Measurements from ENCODE around the gene SHOX. TPM values are rescaled to one million over a fixed set of nuclear protein-coding genes. Genes with fewer than 3 reads are reported as not detected.

Gene SHOX
- total and polyA plus RNA-seq, 2 experiments from 2014 or later: not detected

DNA sequence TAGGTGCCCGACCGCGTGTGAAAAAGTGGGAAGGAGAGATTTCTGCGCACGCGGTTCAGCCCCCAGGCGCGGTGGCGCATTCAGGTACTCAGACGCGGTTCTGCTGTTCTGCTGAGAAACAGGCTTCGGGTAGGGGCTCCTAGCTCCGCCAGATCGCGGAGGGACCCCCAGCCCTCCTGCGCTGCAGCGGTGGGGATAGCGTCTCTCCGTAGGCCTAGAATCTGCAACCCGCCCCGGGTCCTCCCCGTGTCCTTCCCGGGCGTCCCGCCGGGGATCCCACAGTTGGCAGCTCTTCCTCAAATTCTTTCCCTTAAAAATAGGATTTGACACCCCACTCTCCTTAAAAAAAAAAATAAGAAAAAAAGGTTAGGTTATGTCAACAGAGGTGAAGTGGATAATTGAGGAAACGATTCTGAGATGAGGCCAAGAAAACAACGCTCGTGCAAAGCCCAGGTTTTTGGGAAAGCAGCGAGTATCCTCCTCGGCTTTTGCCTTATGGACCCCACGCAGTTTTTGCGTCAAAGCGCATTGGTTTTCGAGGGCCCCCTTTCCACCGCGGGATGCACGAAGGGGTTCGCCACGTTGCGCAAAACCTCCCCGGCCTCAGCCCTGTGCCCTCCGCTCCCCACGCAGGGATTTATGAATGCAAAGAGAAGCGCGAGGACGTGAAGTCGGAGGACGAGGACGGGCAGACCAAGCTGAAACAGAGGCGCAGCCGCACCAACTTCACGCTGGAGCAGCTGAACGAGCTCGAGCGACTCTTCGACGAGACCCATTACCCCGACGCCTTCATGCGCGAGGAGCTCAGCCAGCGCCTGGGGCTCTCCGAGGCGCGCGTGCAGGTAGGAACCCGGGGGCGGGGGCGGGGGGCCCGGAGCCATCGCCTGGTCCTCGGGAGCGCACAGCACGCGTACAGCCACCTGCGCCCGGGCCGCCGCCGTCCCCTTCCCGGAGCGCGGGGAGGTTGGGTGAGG, 3.7 kb downstream of the SHOX start:
- Histone ChIP-seq H3K36me3 (no peaks in the 10 kb centered on the region), H3K4me1 (ENCODE audit: low read depth) (no peaks in the 10 kb centered on the region), H3K27ac (no peak overlapping the region), H3K9me3 (ENCODE audit: low read depth) (no peaks in the 10 kb centered on the region), H3K4me3 (no peak overlapping the region), H3K27me3 (peaks cover 95% of the 10 kb centered on the region)
- DNase-seq (ENCODE audit: low read depth in 1 of 2, low spot score in 1 of 2): no peak
- no peak for TF ChIP-seq CTCF (IDR thresholded peaks at IDR 0.05; ENCODE audit: low read depth, low read length)

DNA sequence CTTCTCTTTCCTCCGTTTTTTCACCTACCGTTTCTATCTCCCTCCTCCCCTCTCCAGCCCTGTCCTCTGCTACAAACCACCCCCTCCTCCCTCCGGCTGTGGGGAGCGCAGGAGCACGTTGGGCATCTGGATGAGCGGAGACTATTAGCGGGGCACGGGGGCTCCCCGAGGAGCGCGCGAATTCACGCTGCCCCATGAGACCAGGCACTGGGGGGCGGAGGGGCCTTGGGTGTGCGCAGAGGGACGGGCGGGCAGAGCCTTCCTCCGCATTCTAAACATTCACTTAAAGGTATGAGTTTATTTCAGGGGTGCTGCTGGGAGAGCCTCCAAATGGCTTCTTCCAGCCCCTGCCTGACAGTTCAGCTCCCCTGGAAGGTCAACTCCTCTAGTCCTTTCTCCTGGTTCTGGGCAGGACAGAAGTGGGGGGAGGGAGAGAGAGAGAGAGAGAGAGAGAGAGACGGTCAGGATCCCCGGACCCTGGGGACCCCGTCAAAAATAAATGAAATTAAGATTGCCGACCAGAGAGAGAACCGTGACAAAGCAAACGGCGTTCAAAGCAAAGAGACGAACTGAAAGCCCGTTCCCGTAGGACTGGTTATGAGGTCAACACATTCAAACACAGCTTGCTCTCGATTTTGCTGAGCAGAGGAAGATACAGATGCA, 5.0 kb downstream of the SHOX start:
- Histone ChIP-seq H3K27me3 (peaks cover 95% of the 10 kb centered on the region), H3K27ac (no peak overlapping the region), H3K4me3 (no peak overlapping the region), H3K9me3 (ENCODE audit: low read depth) (no peaks in the 10 kb centered on the region), H3K4me1 (ENCODE audit: low read depth) (no peaks in the 10 kb centered on the region), H3K36me3 (no peaks in the 10 kb centered on the region)
- DNase-seq (ENCODE audit: low read depth in 1 of 2, low spot score in 1 of 2): no peak
- TF ChIP-seq CTCF (IDR thresholded peaks at IDR 0.05; ENCODE audit: low read depth, low read length): no peak

DNA sequence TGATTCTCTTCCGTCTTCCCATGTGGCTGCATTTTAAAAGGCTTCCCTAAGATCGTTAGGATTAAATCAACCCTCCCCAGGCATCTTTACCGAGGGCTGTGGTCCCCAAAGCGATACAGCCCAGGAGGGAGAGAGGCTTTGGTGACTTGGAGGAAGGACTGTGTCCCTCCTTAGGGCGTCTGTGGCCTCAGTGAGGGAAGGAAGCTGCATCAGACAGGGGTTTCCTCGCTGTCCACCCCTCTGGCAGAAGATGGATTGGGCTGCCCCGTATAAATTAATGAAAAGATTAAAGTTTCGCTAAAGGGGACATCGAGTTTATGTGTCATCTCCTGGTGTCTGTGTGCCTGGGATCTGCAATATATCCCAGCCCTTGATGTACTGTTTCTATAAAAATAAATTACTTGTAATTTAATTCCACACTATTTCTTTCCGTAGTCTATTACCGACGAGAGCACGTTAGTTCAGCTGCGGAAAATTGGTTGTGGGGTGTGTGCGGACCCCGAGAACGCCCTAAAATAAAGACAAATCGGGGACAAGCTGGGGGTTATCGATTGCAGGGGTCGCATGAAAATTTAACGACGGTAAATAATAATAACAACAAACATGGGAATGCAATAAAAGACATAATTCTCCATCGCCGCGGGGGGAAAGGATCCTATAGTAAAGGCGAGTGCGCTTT, 6.5 kb downstream of the SHOX start:
- Histone ChIP-seq H3K27me3 (peaks cover 95% of the 10 kb centered on the region), H3K27ac (no peak overlapping the region), H3K4me1 (ENCODE audit: low read depth) (no peaks in the 10 kb centered on the region), H3K4me3 (no peak overlapping the region), H3K36me3 (no peaks in the 10 kb centered on the region), H3K9me3 (ENCODE audit: low read depth) (no peaks in the 10 kb centered on the region)
- TF ChIP-seq CTCF (IDR thresholded peaks at IDR 0.05; ENCODE audit: low read depth, low read length): no peak
- no peak for DNase-seq (ENCODE audit: low read depth in 1 of 2, low spot score in 1 of 2)

DNA sequence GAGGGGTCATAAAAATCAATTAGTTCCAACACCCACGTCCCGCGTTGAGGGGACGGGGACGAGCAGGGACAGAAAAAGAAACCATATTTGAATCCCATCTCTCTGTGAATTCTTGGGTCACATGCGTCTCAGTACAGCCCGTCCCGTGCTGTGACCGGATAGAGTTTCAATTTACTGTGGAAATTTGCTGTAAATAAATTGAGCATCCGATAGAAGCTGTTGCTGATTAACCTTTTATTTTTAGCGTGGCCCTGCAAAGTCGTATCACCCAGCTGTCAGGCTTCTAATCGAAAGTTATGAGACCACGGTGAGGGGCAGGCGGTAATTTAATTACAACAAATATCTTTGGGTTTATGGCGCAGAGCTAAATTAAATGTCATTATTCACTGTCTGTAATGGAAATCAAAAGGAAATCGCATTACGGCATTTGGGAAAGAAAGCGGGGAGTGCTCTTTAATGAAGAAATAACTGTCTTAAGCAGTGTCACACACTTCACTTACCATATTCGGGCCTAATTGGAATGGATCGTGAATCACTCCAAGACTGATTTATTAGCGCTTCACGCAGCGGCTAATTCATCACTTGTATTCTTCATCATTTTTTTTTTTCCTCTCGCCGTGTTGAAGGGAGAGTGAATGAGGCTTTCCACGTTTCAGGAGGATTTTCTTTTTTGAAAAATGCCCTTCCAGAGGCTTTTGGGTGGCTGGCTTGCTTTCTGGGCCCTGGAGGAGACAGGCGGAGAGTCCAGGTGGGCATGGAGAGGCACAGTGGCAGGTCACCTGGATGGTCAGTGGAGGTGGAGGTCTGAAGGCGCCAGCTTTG, 7.3 kb downstream of the SHOX start:
- H3K27ac ChIP-seq: no peak overlapping the region
- DNase-seq (ENCODE audit: low read depth in 1 of 2, low spot score in 1 of 2): no peak
- H3K36me3 ChIP-seq: no peaks in the 10 kb centered on the region
- no peak for TF ChIP-seq CTCF (IDR thresholded peaks at IDR 0.05; ENCODE audit: low read depth, low read length)
- H3K27me3 ChIP-seq: peaks cover 95% of the 10 kb centered on the region
- no peaks in the 10 kb centered on the region for H3K4me1 ChIP-seq (ENCODE audit: low read depth)
- H3K4me3 ChIP-seq: no peak overlapping the region
- no peaks in the 10 kb centered on the region for H3K9me3 ChIP-seq (ENCODE audit: low read depth)
